Loucy (cell line): ENCODE results near the gene PTK6.

ENCODE experiments used
- H2AFZ ChIP-seq: fragments of 200-600 bp; sonication (generic); 2 replicates; pipeline ENCODE4 v1.6.0; 2016; ENCODE audit warnings: antibody characterized with exemption, mild to moderate bottlenecking, low read length, moderate library complexity
- H3F3A ChIP-seq: fragments of 200-600 bp; 2 replicates; pipeline ENCODE4 v1.6.0; 2016; ENCODE audit warnings: antibody characterized with exemption, low read depth, mild to moderate bottlenecking
- H3K27me3 ChIP-seq: fragments of 200-600 bp; sonication (generic); 2 replicates; pipeline ENCODE4 v1.6.1; 2014; ENCODE audit warnings: low read length, mild to moderate bottlenecking; ENCODE audit not compliant: insufficient read depth, poor library complexity, severe bottlenecking
- H3K36me3 ChIP-seq: fragments of 200-600 bp; sonication (generic); 2 replicates; pipeline ENCODE4 v1.6.1; 2016; ENCODE audit warnings: low read length; ENCODE audit not compliant: insufficient read depth
- H3K4me1 ChIP-seq: fragments of 200-600 bp; sonication (generic); 2 replicates; pipeline ENCODE4 v1.5.1; 2014; ENCODE audit warnings: low read length, mild to moderate bottlenecking; ENCODE audit not compliant: insufficient read depth, poor library complexity, severe bottlenecking
- H3K4me2 ChIP-seq: fragments of 200-600 bp; sonication (generic); 2 replicates; pipeline ENCODE4 v1.6.0; 2014; ENCODE audit warnings: antibody characterized with exemption, low read length, low read depth, mild to moderate bottlenecking; ENCODE audit not compliant: poor library complexity, severe bottlenecking
- H3K4me3 ChIP-seq: fragments of 200-600 bp; sonication (generic); 2 replicates; pipeline ENCODE4 v1.5.1; 2014; ENCODE audit warnings: low read length, mild to moderate bottlenecking, mixed read lengths; ENCODE audit not compliant: poor library complexity, severe bottlenecking
- H3K79me2 ChIP-seq: fragments of 200-600 bp; sonication (generic); 2 replicates; pipeline ENCODE4 v1.6.1; 2014; ENCODE audit warnings: low read length; ENCODE audit not compliant: insufficient read depth
- H3K9ac ChIP-seq: fragments of 200-600 bp; sonication (generic); 2 replicates; pipeline ENCODE4 v1.6.0; 2014; ENCODE audit warnings: mild to moderate bottlenecking, low read depth, low read length, moderate library complexity; ENCODE audit not compliant: poor library complexity, severe bottlenecking
- H3K9me2 ChIP-seq: fragments of 200-600 bp; sonication (generic); replicated peaks from 2 replicates; pipeline ENCODE4 v1.6.1; 2016; ENCODE audit warnings: low read depth, low read length, mixed read lengths
- H3K9me3 ChIP-seq: fragments of 200-600 bp; sonication (generic); 2 replicates; pipeline ENCODE4 v1.6.1; 2014; ENCODE audit warnings: mild to moderate bottlenecking, antibody characterized with exemption, low read length, low read depth; ENCODE audit not compliant: insufficient read depth
- H4K20me1 ChIP-seq: fragments of 200-600 bp; sonication (generic); 2 replicates; pipeline ENCODE4 v1.6.0; 2014; ENCODE audit warnings: antibody characterized with exemption, low read length, mild to moderate bottlenecking; ENCODE audit not compliant: insufficient read depth, poor library complexity, severe bottlenecking
- CTCF ChIP-seq: fragments of 200-600 bp; sonication (generic); conservative IDR thresholded peaks from 2 replicates; pipeline ENCODE4 v1.5.1; 2014; ENCODE audit warnings: mild to moderate bottlenecking, antibody characterized with exemption, low read length
- EZH2phosphoT487 ChIP-seq: fragments of 200-600 bp; IDR thresholded peaks from 2 replicates; pipeline ENCODE4 v1.6.1; 2018; ENCODE audit warnings: antibody characterized with exemption, mild to moderate bottlenecking, moderate library complexity, borderline replicate concordance

PTK6 gene

DNA sequence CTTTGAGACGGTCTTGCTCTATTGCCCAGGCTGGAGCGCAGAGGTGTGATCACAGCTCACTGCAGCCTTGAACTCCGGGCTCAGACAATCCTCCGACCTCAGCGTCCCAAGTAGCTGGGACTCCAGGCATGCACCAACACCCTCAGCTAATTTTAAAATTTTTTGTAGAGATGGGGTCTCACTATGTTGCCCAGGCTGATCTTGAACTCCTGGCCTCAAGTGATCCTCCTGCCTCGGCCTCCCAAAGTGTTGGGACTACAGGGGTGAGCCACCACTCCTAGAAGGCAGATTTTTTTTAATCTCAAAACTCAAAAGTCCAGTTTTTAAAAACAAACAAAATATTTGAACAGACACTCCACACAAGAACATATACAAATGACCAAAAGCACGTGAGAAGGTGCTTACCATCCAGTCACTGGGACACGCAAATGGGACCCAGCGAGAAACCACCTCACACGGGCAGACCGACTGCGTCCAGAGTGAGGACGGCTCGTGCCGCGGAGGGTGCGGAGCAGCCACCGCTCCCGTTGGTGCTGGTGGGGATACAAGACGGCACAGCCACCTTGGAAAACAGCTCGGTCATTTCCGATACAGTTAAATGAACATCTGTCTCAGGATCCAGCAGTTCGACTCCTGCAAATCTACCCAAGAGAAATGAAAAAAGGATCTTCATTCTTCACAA, 45.3 kb upstream of the PTK6 start:
- Histone ChIP-seq H3K4me3 (no peak overlapping the region), H3K36me3 (no peaks in the 10 kb centered on the region), H3K9me2 (no peaks in the 10 kb centered on the region), H3K9me3 (no peaks in the 10 kb centered on the region), H3K4me2 (no peak overlapping the region), H3F3A (no peaks in the 10 kb centered on the region), H3K4me1 (no peaks in the 10 kb centered on the region), H3K9ac (no peak overlapping the region), H3K79me2 (no peaks in the 10 kb centered on the region), H3K27me3 (no peaks in the 10 kb centered on the region), H2AFZ (no peak overlapping the region), H4K20me1 (no peaks in the 10 kb centered on the region)
- no peak for TF ChIP-seq CTCF

GRCh38 chr20:63580796-63581461, 43.8 kb upstream of the PTK6 start:
- no peaks in the 10 kb centered on the region for H3K9me2 ChIP-seq

GRCh38 chr20:63579017-63579694, 42.0 kb upstream of the PTK6 start:
- no peak overlapping the region for H3K4me2 ChIP-seq

More at GRCh38 chr20:63580796-63581461, 43.8 kb upstream of the PTK6 start:
- Histone ChIP-seq H3K9ac (no peak overlapping the region), H4K20me1 (no peaks in the 10 kb centered on the region), H3K27me3 (no peaks in the 10 kb centered on the region), H3K4me1 (no peaks in the 10 kb centered on the region), H3K4me3 (no peak overlapping the region), H3F3A (no peaks in the 10 kb centered on the region), H3K4me2 (no peak overlapping the region), H3K36me3 (no peaks in the 10 kb centered on the region), H3K9me3 (no peaks in the 10 kb centered on the region), H3K79me2 (no peaks in the 10 kb centered on the region), H2AFZ (no peak overlapping the region)
- TF ChIP-seq EZH2phosphoT487, result no peak
- TF ChIP-seq CTCF, result peak; percentile 64

More at GRCh38 chr20:63579017-63579694, 42.0 kb upstream of the PTK6 start:
- H3K9me3 ChIP-seq, result no peaks in the 10 kb centered on the region
- H3F3A ChIP-seq, result no peaks in the 10 kb centered on the region
- no peaks in the 10 kb centered on the region for H3K36me3 ChIP-seq
- no peaks in the 10 kb centered on the region for H3K9me2 ChIP-seq
- no peaks in the 10 kb centered on the region for H4K20me1 ChIP-seq
- no peaks in the 10 kb centered on the region for H3K27me3 ChIP-seq
- TF ChIP-seq CTCF, result no peak
- no peak overlapping the region for H3K9ac ChIP-seq
- H3K79me2 ChIP-seq, result no peaks in the 10 kb centered on the region
- H2AFZ ChIP-seq, result no peak overlapping the region
- no peak overlapping the region for H3K4me3 ChIP-seq
- peaks cover 6% of the 10 kb centered on the region for H3K4me1 ChIP-seq
